Neural progenitor cell (in vitro differentiated cells): ENCODE measurements around the gene SSC5D.

Source experiments
- EZH2 ChIP-seq: fragments of 200-600 bp; sonication (generic); IDR thresholded peaks from 2 replicates; pipeline ENCODE4 v1.6.1; 2017; ENCODE audit warnings: antibody characterized with exemption, mild to moderate bottlenecking, moderate library complexity
- TF ChIP-seq, protein P1 (sequence below): fragments of 200-600 bp; sonication (generic); IDR thresholded peaks from 2 replicates; pipeline ENCODE4 v1.5.1; 2017; ENCODE audit warnings: antibody characterized with exemption, mild to moderate bottlenecking

DNA sequence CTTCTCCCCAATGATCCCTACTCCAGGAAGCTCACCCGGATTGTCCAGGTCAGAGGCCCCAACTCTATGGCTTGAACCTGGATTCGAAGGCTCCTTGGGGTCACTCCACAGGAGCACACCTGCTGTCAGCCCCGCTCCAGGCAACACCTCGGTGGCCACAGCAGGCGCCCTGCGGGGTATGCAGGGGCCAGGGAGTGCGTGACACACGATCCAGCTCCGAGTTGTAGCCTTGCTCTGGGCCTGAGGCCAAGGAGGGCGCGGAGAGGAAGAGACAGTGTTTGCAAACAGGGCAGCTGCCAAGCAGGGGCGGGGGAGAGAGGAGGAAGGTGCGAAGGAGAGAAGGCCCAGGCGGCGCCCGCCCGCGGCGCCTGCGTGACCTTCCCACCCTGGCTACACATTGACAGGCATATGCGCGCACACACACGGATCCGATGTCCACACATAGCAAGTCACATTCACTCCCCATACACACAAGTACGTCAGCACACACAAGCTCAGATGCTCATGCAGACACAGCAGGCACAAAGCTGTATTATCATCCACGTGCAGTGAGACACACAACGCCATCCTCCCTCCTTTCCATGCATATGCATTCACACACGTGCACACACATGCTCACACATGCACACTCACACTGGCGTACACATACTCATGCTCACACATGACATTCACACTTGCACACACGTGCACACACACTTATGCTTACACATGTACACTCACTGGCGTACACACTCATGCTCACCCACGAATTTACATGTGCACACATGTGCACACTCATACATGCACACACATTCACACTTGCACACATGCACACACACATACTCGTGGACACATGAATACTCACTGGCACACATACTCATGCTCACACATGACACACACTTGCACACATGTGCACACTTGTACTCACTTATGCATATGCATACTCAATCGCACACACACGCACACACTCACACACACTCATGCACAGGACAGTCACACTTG lies 38.3 kb downstream of the SSC5D start:
- no peak for TF ChIP-seq EZH2
- TF ChIP-seq, protein P1, sequence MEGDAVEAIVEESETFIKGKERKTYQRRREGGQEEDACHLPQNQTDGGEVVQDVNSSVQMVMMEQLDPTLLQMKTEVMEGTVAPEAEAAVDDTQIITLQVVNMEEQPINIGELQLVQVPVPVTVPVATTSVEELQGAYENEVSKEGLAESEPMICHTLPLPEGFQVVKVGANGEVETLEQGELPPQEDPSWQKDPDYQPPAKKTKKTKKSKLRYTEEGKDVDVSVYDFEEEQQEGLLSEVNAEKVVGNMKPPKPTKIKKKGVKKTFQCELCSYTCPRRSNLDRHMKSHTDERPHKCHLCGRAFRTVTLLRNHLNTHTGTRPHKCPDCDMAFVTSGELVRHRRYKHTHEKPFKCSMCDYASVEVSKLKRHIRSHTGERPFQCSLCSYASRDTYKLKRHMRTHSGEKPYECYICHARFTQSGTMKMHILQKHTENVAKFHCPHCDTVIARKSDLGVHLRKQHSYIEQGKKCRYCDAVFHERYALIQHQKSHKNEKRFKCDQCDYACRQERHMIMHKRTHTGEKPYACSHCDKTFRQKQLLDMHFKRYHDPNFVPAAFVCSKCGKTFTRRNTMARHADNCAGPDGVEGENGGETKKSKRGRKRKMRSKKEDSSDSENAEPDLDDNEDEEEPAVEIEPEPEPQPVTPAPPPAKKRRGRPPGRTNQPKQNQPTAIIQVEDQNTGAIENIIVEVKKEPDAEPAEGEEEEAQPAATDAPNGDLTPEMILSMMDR = no peak
